A549 (cell line): ENCODE results near the gene MAPK12.

Experiments
- CEBPB ChIP-seq, 2 experiments: fragments of >200 bp in 1 of 2; sonication (Bioruptor Twin) in 1 of 2; formaldehyde crosslinking in 1 of 2; IDR thresholded peaks; 2 replicates each; pipeline ENCODE4 v1.6.1; 2012 to 2016
- CHD2 ChIP-seq: fragments of 150-350 bp; IDR thresholded peaks from 2 replicates; pipeline ENCODE4 v1.6.1; 2014; ENCODE audit warnings: low read length; ENCODE audit not compliant: partially characterized antibody
- EHMT2 ChIP-seq: fragments of 200-600 bp; sonication (generic); IDR thresholded peaks from 2 replicates; pipeline ENCODE4 v1.6.1; 2016; ENCODE audit warnings: antibody characterized with exemption, low read depth, mild to moderate bottlenecking, moderate library complexity
- EP300 ChIP-seq, 2 experiments: fragments of >200 bp; sonication (Bioruptor Twin); formaldehyde crosslinking; IDR thresholded peaks; 2 replicates in 1 of 2; 3 replicates in 1 of 2; pipeline ENCODE4 v1.6.1; 2016 to 2017
- GATA3 ChIP-seq: IDR thresholded peaks from 2 replicates; pipeline ENCODE4 v1.6.1; 2012; ENCODE audit warnings: borderline replicate concordance
- JUN ChIP-seq, 2 experiments: fragments of >200 bp; sonication (Bioruptor Twin); formaldehyde crosslinking; IDR thresholded peaks; 2 replicates in 1 of 2; 3 replicates in 1 of 2; pipeline ENCODE4 v1.6.1; 2016 to 2017
- MAZ ChIP-seq: fragments of 150-350 bp; IDR thresholded peaks from 2 replicates; pipeline ENCODE4 v1.6.1; 2014; ENCODE audit warnings: antibody characterized with exemption, low read depth, low read length, borderline replicate concordance
- POLR2A ChIP-seq: IDR thresholded peaks from 2 replicates; pipeline ENCODE4 v1.6.1; 2012; ENCODE audit warnings: mild to moderate bottlenecking, low read length
- TF ChIP-seq, protein P1 (sequence below): fragments of 450-650 bp; IDR thresholded peaks from 2 replicates; pipeline ENCODE4 v1.6.1; 2014; ENCODE audit warnings: antibody characterized with exemption
- TF ChIP-seq, protein P2 (sequence below): fragments of >200 bp; sonication (Bioruptor Twin); formaldehyde crosslinking; IDR thresholded peaks from 3 replicates; pipeline ENCODE4 v1.5.1; 2016
- TF ChIP-seq, protein P3 (sequence below): IDR thresholded peaks from 2 replicates; pipeline ENCODE4 v1.6.1; 2012

DNA sequence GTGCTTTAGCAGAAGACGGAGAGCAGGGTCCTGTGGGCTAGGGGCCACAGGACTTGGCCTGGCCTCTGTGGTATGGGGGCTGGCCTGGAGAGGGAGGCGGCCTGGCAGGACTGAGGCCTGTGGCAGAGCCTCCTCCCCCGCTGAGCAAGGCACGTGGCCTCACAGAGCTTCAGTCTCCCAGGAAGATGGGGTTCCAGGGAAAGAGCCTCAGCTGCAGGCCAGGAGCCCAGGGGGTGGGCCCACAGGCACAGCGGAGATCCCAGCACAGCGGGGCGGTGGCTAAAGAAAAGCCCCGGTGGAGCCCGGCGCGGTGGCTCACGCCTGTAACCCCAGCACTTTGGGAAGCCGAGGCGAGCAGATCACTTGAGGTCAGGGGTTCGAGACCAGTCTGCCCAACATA lies 2.2 kb downstream of the MAPK12 start:
- TF ChIP-seq GATA3 (no peak), EHMT2 (no peak), CEBPB (IDR thresholded peaks at IDR 0.05) (no peak), POLR2A (no peak), JUN (IDR thresholded peaks at IDR 0.05) (no peak), EP300 (IDR thresholded peaks at IDR 0.05) (no peak), CHD2 (no peak), MAZ (no peak)
- TF ChIP-seq, protein P1, sequence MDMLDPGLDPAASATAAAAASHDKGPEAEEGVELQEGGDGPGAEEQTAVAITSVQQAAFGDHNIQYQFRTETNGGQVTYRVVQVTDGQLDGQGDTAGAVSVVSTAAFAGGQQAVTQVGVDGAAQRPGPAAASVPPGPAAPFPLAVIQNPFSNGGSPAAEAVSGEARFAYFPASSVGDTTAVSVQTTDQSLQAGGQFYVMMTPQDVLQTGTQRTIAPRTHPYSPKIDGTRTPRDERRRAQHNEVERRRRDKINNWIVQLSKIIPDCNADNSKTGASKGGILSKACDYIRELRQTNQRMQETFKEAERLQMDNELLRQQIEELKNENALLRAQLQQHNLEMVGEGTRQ = no peak
- TF ChIP-seq, protein P2, sequence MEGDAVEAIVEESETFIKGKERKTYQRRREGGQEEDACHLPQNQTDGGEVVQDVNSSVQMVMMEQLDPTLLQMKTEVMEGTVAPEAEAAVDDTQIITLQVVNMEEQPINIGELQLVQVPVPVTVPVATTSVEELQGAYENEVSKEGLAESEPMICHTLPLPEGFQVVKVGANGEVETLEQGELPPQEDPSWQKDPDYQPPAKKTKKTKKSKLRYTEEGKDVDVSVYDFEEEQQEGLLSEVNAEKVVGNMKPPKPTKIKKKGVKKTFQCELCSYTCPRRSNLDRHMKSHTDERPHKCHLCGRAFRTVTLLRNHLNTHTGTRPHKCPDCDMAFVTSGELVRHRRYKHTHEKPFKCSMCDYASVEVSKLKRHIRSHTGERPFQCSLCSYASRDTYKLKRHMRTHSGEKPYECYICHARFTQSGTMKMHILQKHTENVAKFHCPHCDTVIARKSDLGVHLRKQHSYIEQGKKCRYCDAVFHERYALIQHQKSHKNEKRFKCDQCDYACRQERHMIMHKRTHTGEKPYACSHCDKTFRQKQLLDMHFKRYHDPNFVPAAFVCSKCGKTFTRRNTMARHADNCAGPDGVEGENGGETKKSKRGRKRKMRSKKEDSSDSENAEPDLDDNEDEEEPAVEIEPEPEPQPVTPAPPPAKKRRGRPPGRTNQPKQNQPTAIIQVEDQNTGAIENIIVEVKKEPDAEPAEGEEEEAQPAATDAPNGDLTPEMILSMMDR = no peak
- TF ChIP-seq, protein P3, sequence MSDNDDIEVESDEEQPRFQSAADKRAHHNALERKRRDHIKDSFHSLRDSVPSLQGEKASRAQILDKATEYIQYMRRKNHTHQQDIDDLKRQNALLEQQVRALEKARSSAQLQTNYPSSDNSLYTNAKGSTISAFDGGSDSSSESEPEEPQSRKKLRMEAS = no peak
